HFF-Myc (cell line): ENCODE data around the gene ARFIP1.

Experiments
- DNase-seq: peaks from one replicate; pipeline ENCODE4 v3.0.0-alpha.2; 2011; ENCODE audit warnings: low read depth; ENCODE audit errors: extremely low read depth
- H3K4me3 ChIP-seq: replicated peaks from 2 replicates; pipeline ENCODE4 v1.5.1; 2011; ENCODE audit warnings: low read depth, mild to moderate bottlenecking, control low read depth, low read length
- CTCF ChIP-seq: IDR thresholded peaks from 2 replicates; pipeline ENCODE4 v1.5.1; 2012; ENCODE audit warnings: mild to moderate bottlenecking, low read depth, low read length, control low read depth; ENCODE audit errors: missing control alignments

The ARFIP1 gene

GRCh38 chr4:152919826-152920225, 140.1 kb downstream of the ARFIP1 start:
- no peak for DNase-seq
- H3K4me3 ChIP-seq: no peak overlapping the region
- TF ChIP-seq CTCF: no peak

GRCh38 chr4:152920768-152921167, 141.0 kb downstream of the ARFIP1 start:
- DNase-seq: no peak
- no peak for TF ChIP-seq CTCF
- H3K4me3 ChIP-seq: no peak overlapping the region

GRCh38 chr4:152921284-152921683, 141.5 kb downstream of the ARFIP1 start:
- no peak for DNase-seq
- H3K4me3 ChIP-seq: no peak overlapping the region
- TF ChIP-seq CTCF: no peak

- no peak for DNase-seq
- no peak overlapping the region for H3K4me3 ChIP-seq
- no peak for TF ChIP-seq CTCF
Observed at GRCh38 chr4:152925851-152926250, 146.1 kb downstream of the ARFIP1 start.

- no peak for TF ChIP-seq CTCF
- no peak overlapping the region for H3K4me3 ChIP-seq
- DNase-seq: no peak
Observed at GRCh38 chr4:152926959-152927358, 147.2 kb downstream of the ARFIP1 start.

- no peak for DNase-seq
- no peak overlapping the region for H3K4me3 ChIP-seq
- no peak for TF ChIP-seq CTCF
Observed at GRCh38 chr4:152927737-152928136, 148.0 kb downstream of the ARFIP1 start.

- no peak for DNase-seq
- TF ChIP-seq CTCF: no peak
- no peak overlapping the region for H3K4me3 ChIP-seq
Observed at GRCh38 chr4:152928286-152928685, 148.5 kb downstream of the ARFIP1 start.
